Hepatocyte (in vitro differentiated cells): ENCODE data around the gene LY6G6F. TPM values are rescaled to one million over a fixed set of nuclear protein-coding genes. Genes with fewer than 3 reads are reported as not detected.

Source experiments
- DNase-seq: peaks from one replicate; pipeline ENCODE4 v3.0.0-alpha.2; 2016; ENCODE audit warnings: low spot score
- H2AFZ ChIP-seq: fragments of 200-600 bp; sonication (generic); 2 replicates; pipeline ENCODE4 v1.6.0; 2016; ENCODE audit warnings: antibody characterized with exemption, mild to moderate bottlenecking
- H3K27ac ChIP-seq: fragments of 200-600 bp; sonication (generic); 2 replicates; pipeline ENCODE4 v1.5.1; 2016; ENCODE audit warnings: mild to moderate bottlenecking
- H3K27me3 ChIP-seq: fragments of 200-600 bp; sonication (generic); 2 replicates; pipeline ENCODE4 v1.6.1; 2016
- H3K36me3 ChIP-seq: fragments of 200-600 bp; sonication (generic); replicated peaks from 2 replicates; pipeline ENCODE4 v1.5.1; 2016; ENCODE audit warnings: low read depth; ENCODE audit not compliant: insufficient read depth
- H3K4me1 ChIP-seq: fragments of 200-600 bp; sonication (generic); 2 replicates; pipeline ENCODE4 v1.5.1; 2016; ENCODE audit warnings: mild to moderate bottlenecking, moderate library complexity; ENCODE audit not compliant: insufficient read depth
- H3K4me2 ChIP-seq: fragments of 200-600 bp; sonication (generic); 2 replicates; pipeline ENCODE4 v1.6.0; 2016
- H3K4me3 ChIP-seq: fragments of 200-600 bp; sonication (generic); 2 replicates; pipeline ENCODE4 v1.5.1; 2016; ENCODE audit warnings: mild to moderate bottlenecking
- H3K79me2 ChIP-seq: fragments of 200-600 bp; sonication (generic); 2 replicates; pipeline ENCODE4 v1.6.0; 2017; ENCODE audit warnings: mild to moderate bottlenecking
- H3K9me2 ChIP-seq: fragments of 200-600 bp; sonication (generic); replicated peaks from 2 replicates; pipeline ENCODE4 v1.6.0; 2017; ENCODE audit warnings: mild to moderate bottlenecking; ENCODE audit not compliant: insufficient read depth
- H3K9me3 ChIP-seq: fragments of 200-600 bp; sonication (generic); 2 replicates; pipeline ENCODE4 v1.5.1; 2016; ENCODE audit warnings: low read depth, mild to moderate bottlenecking
- H4K20me1 ChIP-seq: fragments of 200-600 bp; sonication (generic); 2 replicates; pipeline ENCODE4 v1.6.0; 2016; ENCODE audit warnings: mild to moderate bottlenecking; ENCODE audit not compliant: insufficient read depth, poor library complexity, severe bottlenecking
- EZH2 ChIP-seq: fragments of 200-600 bp; sonication (generic); IDR thresholded peaks from 2 replicates; pipeline ENCODE4 v1.6.1; 2016; ENCODE audit warnings: antibody characterized with exemption, mild to moderate bottlenecking, borderline replicate concordance
- EZH2phosphoT487 ChIP-seq: fragments of 200-600 bp; sonication (generic); IDR thresholded peaks from one replicate; pipeline ENCODE4 v1.6.1; 2018; ENCODE audit warnings: antibody characterized with exemption, mild to moderate bottlenecking, low read depth, moderate library complexity; ENCODE audit not compliant: unreplicated experiment, severe bottlenecking
- WGBS: methylation state at CpG from one replicate; pipeline ENCODE4 v1.1.6; 2016; ENCODE audit warnings: low lambda C conversion rate; ENCODE audit errors: missing lambda C conversion rate; 5-methylcytosine and 5-hydroxymethylcytosine counted together
- polyA plus RNA-seq: library from polyadenylated mRNA; unstranded; fragments of >200 nt; fragmentation: Nextera tagmentation; extraction: Ambion mirVana; gene quantifications from 2 replicates; pipeline ENCODE4 v1.2.1, GENCODE V29; 2016
- total RNA-seq: library from RNA; depleted of rRNA; stranded (reverse); fragments of >200 nt; gene quantifications from 2 replicates; pipeline ENCODE4 v1.2.3, GENCODE V29; 2014
- TF ChIP-seq, protein P1 (sequence below): fragments of 200-600 bp; sonication (generic); IDR thresholded peaks from 2 replicates; pipeline ENCODE4 v1.5.1; 2016; ENCODE audit warnings: antibody characterized with exemption, mild to moderate bottlenecking; ENCODE audit not compliant: poor library complexity

LY6G6F gene, protein sequence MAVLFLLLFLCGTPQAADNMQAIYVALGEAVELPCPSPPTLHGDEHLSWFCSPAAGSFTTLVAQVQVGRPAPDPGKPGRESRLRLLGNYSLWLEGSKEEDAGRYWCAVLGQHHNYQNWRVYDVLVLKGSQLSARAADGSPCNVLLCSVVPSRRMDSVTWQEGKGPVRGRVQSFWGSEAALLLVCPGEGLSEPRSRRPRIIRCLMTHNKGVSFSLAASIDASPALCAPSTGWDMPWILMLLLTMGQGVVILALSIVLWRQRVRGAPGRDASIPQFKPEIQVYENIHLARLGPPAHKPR
- not detected in 2 replicates for total RNA-seq
- polyA plus RNA-seq: not detected in 2 replicates

DNA sequence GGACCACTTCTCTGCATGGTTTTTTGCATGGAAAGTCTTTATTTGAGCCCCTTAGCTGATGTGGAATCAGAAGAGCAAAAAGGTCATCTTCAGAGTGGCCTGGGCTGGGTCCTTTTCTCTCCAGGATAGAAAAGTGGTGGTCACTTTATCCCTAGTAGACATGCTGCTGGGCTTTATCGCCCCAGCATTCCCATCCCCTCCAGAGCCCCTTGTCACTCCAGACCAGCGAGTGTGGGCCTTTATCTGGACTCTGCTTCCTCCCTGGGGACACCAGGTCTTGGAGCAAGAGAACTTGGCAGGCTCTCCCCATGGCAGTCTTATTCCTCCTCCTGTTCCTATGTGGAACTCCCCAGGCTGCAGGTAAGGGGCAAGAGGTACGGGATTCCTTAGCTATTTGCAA is at the start of gene LY6G6F:
TSS of gene LY6G6F (plus strand) at position 268 of the 400 bp plus-strand sequence. CDS start at position 309, 41 bp downstream.
- Histone ChIP-seq H3K36me3 (no peaks in the 10 kb centered on the region), H3K4me3 (no peak within 1 kb of the TSS), H3K79me2 (peaks cover 12% of the 10 kb centered on the region), H2AFZ (no peak within 1 kb of the TSS), H3K4me1 (peaks cover 11% of the 10 kb centered on the region), H3K4me2 (no peak within 1 kb of the TSS), H3K9me2 (no peaks in the 10 kb centered on the region), H3K27me3 (no peaks in the 10 kb centered on the region), H3K9me3 (no peaks in the 10 kb centered on the region), H3K27ac (no peak within 1 kb of the TSS), H4K20me1 (no peaks in the 10 kb centered on the region)
- 80% methylated on average over 3 of the region's 3 CpGs for WGBS
- DNase-seq: no peak
- TF ChIP-seq EZH2: no peak
- TF ChIP-seq, protein P1, sequence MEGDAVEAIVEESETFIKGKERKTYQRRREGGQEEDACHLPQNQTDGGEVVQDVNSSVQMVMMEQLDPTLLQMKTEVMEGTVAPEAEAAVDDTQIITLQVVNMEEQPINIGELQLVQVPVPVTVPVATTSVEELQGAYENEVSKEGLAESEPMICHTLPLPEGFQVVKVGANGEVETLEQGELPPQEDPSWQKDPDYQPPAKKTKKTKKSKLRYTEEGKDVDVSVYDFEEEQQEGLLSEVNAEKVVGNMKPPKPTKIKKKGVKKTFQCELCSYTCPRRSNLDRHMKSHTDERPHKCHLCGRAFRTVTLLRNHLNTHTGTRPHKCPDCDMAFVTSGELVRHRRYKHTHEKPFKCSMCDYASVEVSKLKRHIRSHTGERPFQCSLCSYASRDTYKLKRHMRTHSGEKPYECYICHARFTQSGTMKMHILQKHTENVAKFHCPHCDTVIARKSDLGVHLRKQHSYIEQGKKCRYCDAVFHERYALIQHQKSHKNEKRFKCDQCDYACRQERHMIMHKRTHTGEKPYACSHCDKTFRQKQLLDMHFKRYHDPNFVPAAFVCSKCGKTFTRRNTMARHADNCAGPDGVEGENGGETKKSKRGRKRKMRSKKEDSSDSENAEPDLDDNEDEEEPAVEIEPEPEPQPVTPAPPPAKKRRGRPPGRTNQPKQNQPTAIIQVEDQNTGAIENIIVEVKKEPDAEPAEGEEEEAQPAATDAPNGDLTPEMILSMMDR: no peak
- no peak for TF ChIP-seq EZH2phosphoT487

DNA sequence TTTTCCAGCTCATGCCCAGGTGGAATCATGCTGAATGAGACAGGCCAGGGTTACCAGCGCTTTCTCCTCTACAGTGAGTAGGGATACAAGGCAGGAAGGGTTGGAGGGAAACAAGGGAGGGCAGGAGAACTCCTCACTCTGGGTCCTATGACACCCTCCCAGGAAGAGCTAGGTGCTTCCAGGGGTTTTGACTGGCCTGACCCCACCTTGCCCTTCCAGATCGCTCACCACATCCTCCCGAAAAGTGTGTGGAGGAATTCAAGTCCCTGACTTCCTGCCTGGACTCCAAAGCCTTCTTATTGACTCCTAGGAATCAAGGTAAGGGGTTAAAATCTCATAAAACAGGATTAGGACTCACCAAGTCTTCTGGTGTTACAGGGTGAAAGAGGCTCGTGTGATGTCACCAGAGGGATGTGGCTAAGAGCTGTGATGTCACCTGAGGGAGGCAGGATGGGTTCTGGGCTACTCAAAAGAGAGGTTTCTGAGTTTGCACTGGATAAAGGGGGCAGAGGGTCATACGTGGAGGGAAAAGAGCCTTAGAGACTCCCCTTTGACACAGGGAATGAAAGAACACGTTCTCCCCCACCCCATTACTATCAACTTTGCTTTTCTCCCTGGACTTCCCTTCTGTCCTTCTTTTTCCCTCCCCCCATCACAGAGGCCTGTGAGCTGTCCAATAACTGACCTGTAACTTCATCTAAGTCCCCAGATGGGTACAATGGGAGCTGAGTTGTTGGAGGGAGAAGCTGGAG is 49.1 kb upstream of the LY6G6F start:
- no peak overlapping the region for H2AFZ ChIP-seq
- H3K36me3 ChIP-seq: no peaks in the 10 kb centered on the region
- peaks cover 13% of the 10 kb centered on the region for H4K20me1 ChIP-seq
- WGBS: 88% methylated on average over 6 of the region's 6 CpGs
- no peaks in the 10 kb centered on the region for H3K27me3 ChIP-seq
- TF ChIP-seq, protein P1: no peak
- TF ChIP-seq EZH2phosphoT487: no peak
- no peak for TF ChIP-seq EZH2
- no peak overlapping the region for H3K4me3 ChIP-seq
- H3K4me1 ChIP-seq: peaks cover 30% of the 10 kb centered on the region
- DNase-seq: no peak
- H3K27ac ChIP-seq: no peak overlapping the region
- H3K9me2 ChIP-seq: no peaks in the 10 kb centered on the region
- H3K4me2 ChIP-seq: peak overlapping the region; percentile 97
- H3K79me2 ChIP-seq: peaks cover 68% of the 10 kb centered on the region
- no peaks in the 10 kb centered on the region for H3K9me3 ChIP-seq

DNA sequence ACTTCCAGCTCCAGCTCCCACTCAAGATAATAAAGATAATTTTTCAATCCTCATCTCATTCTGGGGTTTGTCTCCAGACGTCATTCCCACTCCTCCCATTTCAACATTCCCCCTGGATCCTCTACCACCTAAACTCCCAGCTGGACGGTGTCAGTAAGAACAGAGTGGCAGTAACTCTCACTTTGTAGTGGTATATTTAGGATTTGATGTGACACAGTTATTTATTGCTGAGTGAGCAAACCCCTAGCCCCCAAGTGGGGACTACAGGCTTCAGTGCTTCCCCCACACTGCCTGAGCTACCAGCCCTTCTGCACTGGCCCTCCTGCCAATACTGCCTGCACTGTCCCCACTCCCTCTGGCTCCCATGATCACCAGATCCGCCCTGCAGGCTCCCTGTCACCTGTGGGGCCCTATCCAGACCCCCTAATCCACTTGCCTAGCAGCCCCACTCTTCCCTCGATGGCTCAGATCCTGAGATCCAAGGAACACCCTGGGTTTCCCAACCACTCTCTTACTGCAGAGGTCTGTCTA is 48.4 kb upstream of the LY6G6F start:
- Histone ChIP-seq H4K20me1 (peaks cover 13% of the 10 kb centered on the region), H3K27ac (no peak overlapping the region), H3K79me2 (peaks cover 75% of the 10 kb centered on the region), H3K9me3 (no peaks in the 10 kb centered on the region), H3K4me3 (no peak overlapping the region), H3K36me3 (no peaks in the 10 kb centered on the region), H3K4me1 (peaks cover 30% of the 10 kb centered on the region), H3K9me2 (no peaks in the 10 kb centered on the region), H3K4me2 (peak overlapping the region; percentile 97), H3K27me3 (no peaks in the 10 kb centered on the region), H2AFZ (no peak overlapping the region)
- WGBS: 86% methylated on average over 4 of the region's 4 CpGs
- no peak for TF ChIP-seq EZH2phosphoT487
- no peak for TF ChIP-seq EZH2
- TF ChIP-seq, protein P1: no peak
- DNase-seq: no peak
